OCI-LY7 (cell line): Measurements from ENCODE around the gene ETFB. TPM values are rescaled to one million over a fixed set of nuclear protein-coding genes. Genes with fewer than 3 reads are reported as not detected.
A peak's percentile ranks its signal among the peaks of the same experiment; 100 is the strongest.
"Not testable (repeated sequence)": the region's sequence is repeated elsewhere in the genome, so short reads cannot be mapped to it uniquely, and the experiment has no call there.

Experiments
- BruUV-seq: library from RNA; stranded (reverse); fragments of 400-500 nt; replicated peaks from 2 replicates; lab custom pipeline; 2021; lab: Mats Ljungman, UMichigan
- CTCF ChIA-PET: fragments of 300-600 bp; sonication (Branson Sonifier 250); formaldehyde crosslinking; loops from one replicate; lab custom pipeline; 2022; ENCODE audit warnings: antibody characterized with exemption; ENCODE audit not compliant: unreplicated experiment; lab: Charles Lee
- POLR2A ChIA-PET: fragments of 300-600 bp; sonication (Branson Sonifier 250); formaldehyde crosslinking; loops from one replicate; lab custom pipeline; 2022; ENCODE audit warnings: antibody characterized with exemption; lab: Charles Lee
- DNase-seq: peaks from one replicate; pipeline ENCODE4 v3.0.0-alpha.2; 2015; ENCODE audit warnings: low spot score
- H2AFZ ChIP-seq: fragments of 200-600 bp; sonication (generic), shearing (Covaris generic); 2 replicates; pipeline ENCODE4 v1.6.1; 2014; ENCODE audit warnings: mild to moderate bottlenecking, antibody characterized with exemption, low read length, moderate library complexity
- H3K27ac ChIP-seq: fragments of 200-600 bp; sonication (generic); 2 replicates; pipeline ENCODE4 v1.5.1; 2014; ENCODE audit warnings: mixed run types, low read depth, mild to moderate bottlenecking, moderate library complexity, low read length, inconsistent platforms; ENCODE audit not compliant: poor library complexity, severe bottlenecking
- H3K36me3 ChIP-seq: fragments of 200-600 bp; sonication (generic); 2 replicates; pipeline ENCODE4 v1.6.1; 2014; ENCODE audit warnings: mild to moderate bottlenecking, antibody characterized with exemption, low read length, moderate library complexity, mixed read lengths; ENCODE audit not compliant: insufficient read depth
- H3K4me1 ChIP-seq: fragments of 200-600 bp; sonication (generic); 2 replicates; pipeline ENCODE4 v1.5.1; 2014; ENCODE audit warnings: mild to moderate bottlenecking, low read length; ENCODE audit not compliant: insufficient read depth, poor library complexity, severe bottlenecking
- H3K4me2 ChIP-seq: fragments of 200-600 bp; sonication (generic); 2 replicates; pipeline ENCODE4 v1.6.1; 2014; ENCODE audit warnings: mild to moderate bottlenecking, low read length
- H3K4me3 ChIP-seq: fragments of 200-600 bp; sonication (generic); 2 replicates; pipeline ENCODE4 v1.5.1; 2014; ENCODE audit warnings: mild to moderate bottlenecking, low read depth, low read length; ENCODE audit not compliant: poor library complexity, severe bottlenecking
- H3K79me2 ChIP-seq: fragments of 200-600 bp; sonication (generic); 2 replicates; pipeline ENCODE4 v1.6.1; 2016; ENCODE audit warnings: low read depth, mild to moderate bottlenecking, low read length, moderate library complexity, mixed read lengths; ENCODE audit not compliant: insufficient read depth
- H3K9me2 ChIP-seq: fragments of 200-600 bp; sonication (generic); 2 replicates; pipeline ENCODE4 v1.6.1; 2016; ENCODE audit warnings: mild to moderate bottlenecking, low read length, mixed read lengths; ENCODE audit not compliant: insufficient read depth
- H3K9me3 ChIP-seq: fragments of 200-600 bp; sonication (generic); 2 replicates; pipeline ENCODE4 v1.6.1; 2014; ENCODE audit warnings: mild to moderate bottlenecking, mixed run types, low read length, mixed read lengths
- H4K20me1 ChIP-seq: fragments of 200-600 bp; sonication (generic); 2 replicates; pipeline ENCODE4 v1.6.1; 2014; ENCODE audit warnings: mild to moderate bottlenecking, antibody characterized with exemption, low read length, moderate library complexity, mixed read lengths; ENCODE audit not compliant: insufficient read depth
- EZH2phosphoT487 ChIP-seq: fragments of 200-600 bp; sonication (generic); IDR thresholded peaks from 2 replicates; pipeline ENCODE4 v1.6.1; 2018; ENCODE audit warnings: low read depth, borderline replicate concordance, mild to moderate bottlenecking, mixed run types, antibody characterized with exemption, low read length, moderate library complexity, mixed read lengths
- intact Hi-C: fragments of 100-400 bp; cut with micrococcal nuclease; formaldehyde crosslinking; loops from one replicate; pipeline ENCODE4 v1.10.0; 2022; ENCODE audit not compliant: unreplicated experiment
- total RNA-seq, 2 experiments: library from RNA; depleted of rRNA in 1 of 2; stranded (reverse); fragments of >200 nt in 1 of 2; shearing (Covaris generic) in 1 of 2; gene quantifications; 2 replicates each; pipeline ENCODE4 v1.2.3, GENCODE V29; 2014 to 2022
- TF ChIP-seq, protein P1 (sequence below): fragments of 200-600 bp; sonication (generic); conservative IDR thresholded peaks from 2 replicates; pipeline ENCODE4 v1.5.1; 2014; ENCODE audit warnings: mild to moderate bottlenecking, antibody characterized with exemption, low read length, moderate library complexity, mixed read lengths

ETFB gene
- total RNA-seq, 2 experiments from 2014 or later = 58.2 to 71.6 TPM

DNA sequence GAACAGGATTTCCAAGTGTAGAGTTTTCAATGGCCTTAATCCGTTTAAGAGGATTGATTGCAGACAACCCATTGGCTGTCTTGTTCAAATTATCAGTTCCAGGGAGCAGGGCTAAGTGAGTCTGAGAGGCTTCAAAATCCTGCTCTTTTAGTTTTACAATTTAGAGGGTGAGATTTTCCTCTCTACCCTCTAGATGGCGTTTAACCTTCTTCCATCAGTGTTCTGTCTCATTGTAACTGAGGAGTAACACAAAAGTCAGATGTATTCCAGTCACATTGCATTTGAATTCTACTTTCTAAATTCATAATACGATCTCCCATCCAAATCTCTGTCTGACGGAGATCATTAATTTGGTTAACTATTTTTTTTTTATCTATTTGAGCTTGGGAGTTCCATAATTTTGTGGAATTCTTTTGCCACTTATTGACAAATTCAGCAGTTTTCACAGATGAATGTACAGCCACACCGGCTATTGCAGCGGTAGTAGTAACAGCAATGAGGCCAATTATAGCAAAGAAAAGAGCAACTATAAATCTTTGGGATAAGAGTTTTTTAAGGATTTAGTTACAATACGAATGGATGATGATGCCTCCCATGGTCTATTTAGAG lies 32.0 kb upstream of the ETFB start:
- ChIA-PET POLR2A (no interaction called here), CTCF (no interaction called here)
- peaks cover 4% of the 10 kb centered on the region; the same call in 1 of the 2 replicates for H3K36me3 ChIP-seq
- no peak overlapping the region for H3K4me2 ChIP-seq
- TF ChIP-seq, protein P1, sequence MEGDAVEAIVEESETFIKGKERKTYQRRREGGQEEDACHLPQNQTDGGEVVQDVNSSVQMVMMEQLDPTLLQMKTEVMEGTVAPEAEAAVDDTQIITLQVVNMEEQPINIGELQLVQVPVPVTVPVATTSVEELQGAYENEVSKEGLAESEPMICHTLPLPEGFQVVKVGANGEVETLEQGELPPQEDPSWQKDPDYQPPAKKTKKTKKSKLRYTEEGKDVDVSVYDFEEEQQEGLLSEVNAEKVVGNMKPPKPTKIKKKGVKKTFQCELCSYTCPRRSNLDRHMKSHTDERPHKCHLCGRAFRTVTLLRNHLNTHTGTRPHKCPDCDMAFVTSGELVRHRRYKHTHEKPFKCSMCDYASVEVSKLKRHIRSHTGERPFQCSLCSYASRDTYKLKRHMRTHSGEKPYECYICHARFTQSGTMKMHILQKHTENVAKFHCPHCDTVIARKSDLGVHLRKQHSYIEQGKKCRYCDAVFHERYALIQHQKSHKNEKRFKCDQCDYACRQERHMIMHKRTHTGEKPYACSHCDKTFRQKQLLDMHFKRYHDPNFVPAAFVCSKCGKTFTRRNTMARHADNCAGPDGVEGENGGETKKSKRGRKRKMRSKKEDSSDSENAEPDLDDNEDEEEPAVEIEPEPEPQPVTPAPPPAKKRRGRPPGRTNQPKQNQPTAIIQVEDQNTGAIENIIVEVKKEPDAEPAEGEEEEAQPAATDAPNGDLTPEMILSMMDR = peak; percentile 86
- no peak for TF ChIP-seq EZH2phosphoT487
- no peaks in the 10 kb centered on the region for H3K9me2 ChIP-seq
- no peak overlapping the region for H2AFZ ChIP-seq
- intact Hi-C loops = no loop called here
- DNase-seq = peak; percentile 69
- H3K27ac ChIP-seq = no peak overlapping the region
- BruUV-seq = no TSS peak
- peaks cover 13% of the 10 kb centered on the region for H3K9me3 ChIP-seq
- H3K4me3 ChIP-seq = no peak overlapping the region
- H4K20me1 ChIP-seq = no peaks in the 10 kb centered on the region
- H3K4me1 ChIP-seq = peaks cover 20% of the 10 kb centered on the region
- H3K79me2 ChIP-seq = no peaks in the 10 kb centered on the region; the same call in 1 of the 2 replicates

DNA sequence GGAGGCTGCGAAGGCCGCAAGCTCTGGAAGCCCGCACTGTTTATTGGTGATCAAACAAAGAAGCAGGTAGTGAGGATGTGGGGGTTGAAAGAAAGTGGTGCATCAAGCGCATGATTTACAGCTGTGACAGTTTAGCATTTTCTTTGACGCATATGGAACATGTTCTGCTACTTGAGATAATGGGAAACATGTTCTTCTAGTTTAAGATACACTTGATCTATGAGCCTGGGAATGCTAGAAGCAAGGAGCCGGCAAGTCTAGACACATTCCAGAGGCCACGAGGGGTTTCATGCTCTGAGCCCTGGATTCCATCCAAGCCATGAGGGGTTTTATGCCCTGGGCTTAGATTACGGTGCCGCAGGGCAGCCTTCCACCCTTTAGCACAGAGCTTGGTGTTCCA lies 31.3 kb upstream of the ETFB start:
- H2AFZ ChIP-seq, H3K4me2 ChIP-seq, DNase-seq, H3K36me3 ChIP-seq, H3K27ac ChIP-seq, BruUV-seq, POLR2A ChIA-PET, intact Hi-C loops, H3K9me2 ChIP-seq, H3K79me2 ChIP-seq, H4K20me1 ChIP-seq, H3K4me3 ChIP-seq: not testable (repeated sequence)
- CTCF ChIA-PET = interaction anchor here (0.6 kb wide), 1 partner anchor 10 kb away, joined by 3 read pairs; no protein-coding TSS in a partner anchor
- Histone ChIP-seq H3K9me3 (peaks cover 11% of the 10 kb centered on the region), H3K4me1 (peaks cover 25% of the 10 kb centered on the region)

DNA sequence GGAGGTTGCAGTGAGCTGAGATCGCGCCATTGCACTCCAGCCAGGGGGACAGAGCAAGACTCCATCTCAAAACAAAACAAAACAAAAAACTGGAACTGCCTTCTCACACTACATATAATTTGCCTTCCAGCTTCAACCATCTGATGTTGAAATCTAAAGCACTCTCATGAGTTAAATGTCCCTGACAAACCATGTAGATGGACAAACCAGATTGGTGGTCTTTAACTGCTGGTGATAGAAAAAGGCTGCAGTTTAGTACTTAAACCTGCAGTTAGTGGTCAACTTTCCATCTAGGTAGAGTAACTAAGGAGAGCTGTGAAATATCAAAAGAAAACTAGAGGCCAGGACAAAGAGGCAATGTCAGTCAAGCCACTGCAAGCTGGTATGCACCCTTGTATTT lies 30.0 kb upstream of the ETFB start:
- peak overlapping the region; percentile 93 for H3K27ac ChIP-seq
- CTCF ChIA-PET = no interaction called here
- no peak for DNase-seq

More for the DNA sequence above, 30.0 kb upstream of the ETFB start:
- no peaks in the 10 kb centered on the region for H3K9me2 ChIP-seq
- H3K36me3 ChIP-seq = no peaks in the 10 kb centered on the region
- H2AFZ ChIP-seq = no peak overlapping the region
- H3K4me3 ChIP-seq = peak overlapping the region; percentile 85
- peaks cover 25% of the 10 kb centered on the region for H3K4me1 ChIP-seq
- POLR2A ChIA-PET = interaction anchor here (1.3 to 1.9 kb wide), 2 partner anchors 21 to 28 kb away, joined by 6 to 11 read pairs; partner anchors contain the start of gene SIGLEC10
- TF ChIP-seq, protein P1 = no peak
- TF ChIP-seq EZH2phosphoT487 = no peak
- peak overlapping the region; percentile 95 for H3K4me2 ChIP-seq
- no peaks in the 10 kb centered on the region; the same call in 1 of the 2 replicates for H3K79me2 ChIP-seq
- no TSS peak for BruUV-seq
- intact Hi-C loops = no loop called here
- no peaks in the 10 kb centered on the region for H4K20me1 ChIP-seq
- no peaks in the 10 kb centered on the region for H3K9me3 ChIP-seq
